Astrocyte (in vitro differentiated cells and primary cell): ENCODE data around the gene DEFB118.

Experiments used
- EZH2 ChIP-seq: IDR thresholded peaks from 2 replicates; pipeline ENCODE4 v1.6.1; 2012; ENCODE audit warnings: mild to moderate bottlenecking, low read length, inconsistent platforms; ENCODE audit not compliant: insufficient read depth
- TF ChIP-seq, protein P1 (sequence below): IDR thresholded peaks from 2 replicates; pipeline ENCODE4 v1.5.1; 2011; ENCODE audit warnings: low read depth, mild to moderate bottlenecking, inconsistent platforms, low read length, moderate library complexity; ENCODE audit not compliant: insufficient read depth

DNA sequence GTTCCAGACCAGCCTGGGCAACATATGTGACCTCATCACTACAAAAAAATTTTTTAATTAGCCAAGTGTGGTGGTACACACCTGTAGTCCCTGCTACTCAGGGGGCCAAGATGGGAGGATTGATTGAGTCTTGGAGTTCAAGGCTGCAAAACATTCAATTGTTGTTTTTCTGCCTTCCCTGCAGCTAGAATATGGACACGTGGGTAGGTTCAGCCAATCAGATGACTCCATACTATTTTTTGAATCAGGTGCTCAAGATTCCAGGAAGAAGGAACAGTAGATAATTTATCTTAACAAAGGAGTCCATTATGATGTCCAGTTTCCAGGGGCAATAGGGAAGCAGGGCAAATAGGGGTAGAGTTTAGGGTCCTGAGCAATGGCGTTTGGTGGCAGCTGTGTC is 24.4 kb downstream of the DEFB118 start:
- TF ChIP-seq, protein P1, sequence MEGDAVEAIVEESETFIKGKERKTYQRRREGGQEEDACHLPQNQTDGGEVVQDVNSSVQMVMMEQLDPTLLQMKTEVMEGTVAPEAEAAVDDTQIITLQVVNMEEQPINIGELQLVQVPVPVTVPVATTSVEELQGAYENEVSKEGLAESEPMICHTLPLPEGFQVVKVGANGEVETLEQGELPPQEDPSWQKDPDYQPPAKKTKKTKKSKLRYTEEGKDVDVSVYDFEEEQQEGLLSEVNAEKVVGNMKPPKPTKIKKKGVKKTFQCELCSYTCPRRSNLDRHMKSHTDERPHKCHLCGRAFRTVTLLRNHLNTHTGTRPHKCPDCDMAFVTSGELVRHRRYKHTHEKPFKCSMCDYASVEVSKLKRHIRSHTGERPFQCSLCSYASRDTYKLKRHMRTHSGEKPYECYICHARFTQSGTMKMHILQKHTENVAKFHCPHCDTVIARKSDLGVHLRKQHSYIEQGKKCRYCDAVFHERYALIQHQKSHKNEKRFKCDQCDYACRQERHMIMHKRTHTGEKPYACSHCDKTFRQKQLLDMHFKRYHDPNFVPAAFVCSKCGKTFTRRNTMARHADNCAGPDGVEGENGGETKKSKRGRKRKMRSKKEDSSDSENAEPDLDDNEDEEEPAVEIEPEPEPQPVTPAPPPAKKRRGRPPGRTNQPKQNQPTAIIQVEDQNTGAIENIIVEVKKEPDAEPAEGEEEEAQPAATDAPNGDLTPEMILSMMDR: no peak
- TF ChIP-seq EZH2: no peak
